HPDE6-E6E7 (cell line): Measurements from ENCODE around the gene AHNAK.
"Not testable (repeated sequence)": the region's sequence is repeated elsewhere in the genome, so short reads cannot be mapped to it uniquely, and the experiment has no call there.

Experiments
- DNase-seq: peaks from one replicate; pipeline ENCODE4 v3.0.0; 2011; ENCODE audit warnings: missing footprints; ENCODE audit errors: extremely low spot score

AHNAK gene

GRCh38 chr11:62532096-62532495 lies 14.5 kb downstream of the AHNAK start:
- no peak for DNase-seq

- DNase-seq, result no peak
Measured at GRCh38 chr11:62516736-62517371, 29.8 kb downstream of the AHNAK start.

DNA sequence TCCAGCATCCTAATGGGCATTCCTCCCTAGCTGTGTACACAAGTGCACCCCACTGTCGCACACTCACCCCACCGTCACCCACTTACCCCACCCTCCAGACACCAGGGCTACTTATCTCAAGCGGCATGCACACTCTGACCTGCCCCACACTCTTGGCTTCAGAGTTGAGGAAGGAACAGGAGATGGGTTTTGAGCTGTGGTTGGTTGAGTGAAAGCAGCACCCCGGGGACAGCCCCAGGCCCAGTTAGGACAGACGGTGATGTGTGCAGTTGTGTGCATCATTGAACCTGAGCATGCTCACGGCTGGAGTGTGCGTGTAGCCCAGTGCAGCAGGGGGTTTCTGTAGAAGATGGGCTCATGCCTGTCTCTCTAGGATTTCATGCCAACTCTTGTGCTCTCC lies 32.5 kb downstream of the AHNAK start:
- no peak for DNase-seq

- DNase-seq, result no peak
Measured at GRCh38 chr11:62513626-62514025, 33.0 kb downstream of the AHNAK start.

GRCh38 chr11:62512961-62513360 lies 33.6 kb downstream of the AHNAK start:
- DNase-seq, result no peak

- no peak for DNase-seq
Measured at GRCh38 chr11:62508336-62509058, 38.1 kb downstream of the AHNAK start.

- DNase-seq, result no peak
Measured at GRCh38 chr11:62507125-62507422, 39.5 kb downstream of the AHNAK start.

DNA sequence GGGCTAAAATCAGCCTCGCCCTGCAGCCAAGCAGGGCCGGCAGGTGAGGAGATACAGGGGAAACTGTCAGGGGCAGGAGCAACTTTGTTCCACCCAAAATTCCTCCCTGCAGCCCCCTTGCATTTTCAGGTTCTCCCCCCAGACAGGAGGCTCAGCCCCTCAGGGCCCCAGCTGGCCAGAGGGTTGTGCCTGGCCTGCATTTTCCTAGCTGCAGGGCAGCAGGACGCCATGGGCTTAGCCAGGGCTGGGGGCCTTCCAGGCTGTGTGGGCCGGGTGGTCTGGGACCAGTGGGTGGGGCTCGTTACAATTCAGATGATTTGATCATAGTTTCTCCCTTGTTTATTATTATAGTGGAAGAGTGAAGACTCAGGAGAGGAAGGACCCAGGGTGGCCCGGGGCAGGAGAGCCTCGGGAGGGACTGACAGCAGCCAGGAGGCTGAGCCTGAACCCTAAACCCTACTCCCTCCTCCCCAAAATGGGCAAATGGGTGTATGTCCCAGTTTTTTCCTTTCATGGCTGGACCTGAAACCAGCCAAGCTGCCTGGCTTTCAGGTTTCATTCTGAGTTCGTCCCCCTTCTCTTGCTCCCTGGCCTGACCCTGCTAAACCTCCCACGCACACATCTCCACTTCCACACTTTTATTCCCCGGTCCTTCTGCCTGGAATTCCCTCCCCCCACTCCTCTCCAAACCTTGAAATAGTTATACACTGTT lies 40.0 kb downstream of the AHNAK start:
- no peak for DNase-seq

GRCh38 chr11:62505440-62506091 lies 41.0 kb downstream of the AHNAK start:
- DNase-seq, result no peak

GRCh38 chr11:62505059-62505439 lies 41.6 kb downstream of the AHNAK start:
- no peak for DNase-seq

DNA sequence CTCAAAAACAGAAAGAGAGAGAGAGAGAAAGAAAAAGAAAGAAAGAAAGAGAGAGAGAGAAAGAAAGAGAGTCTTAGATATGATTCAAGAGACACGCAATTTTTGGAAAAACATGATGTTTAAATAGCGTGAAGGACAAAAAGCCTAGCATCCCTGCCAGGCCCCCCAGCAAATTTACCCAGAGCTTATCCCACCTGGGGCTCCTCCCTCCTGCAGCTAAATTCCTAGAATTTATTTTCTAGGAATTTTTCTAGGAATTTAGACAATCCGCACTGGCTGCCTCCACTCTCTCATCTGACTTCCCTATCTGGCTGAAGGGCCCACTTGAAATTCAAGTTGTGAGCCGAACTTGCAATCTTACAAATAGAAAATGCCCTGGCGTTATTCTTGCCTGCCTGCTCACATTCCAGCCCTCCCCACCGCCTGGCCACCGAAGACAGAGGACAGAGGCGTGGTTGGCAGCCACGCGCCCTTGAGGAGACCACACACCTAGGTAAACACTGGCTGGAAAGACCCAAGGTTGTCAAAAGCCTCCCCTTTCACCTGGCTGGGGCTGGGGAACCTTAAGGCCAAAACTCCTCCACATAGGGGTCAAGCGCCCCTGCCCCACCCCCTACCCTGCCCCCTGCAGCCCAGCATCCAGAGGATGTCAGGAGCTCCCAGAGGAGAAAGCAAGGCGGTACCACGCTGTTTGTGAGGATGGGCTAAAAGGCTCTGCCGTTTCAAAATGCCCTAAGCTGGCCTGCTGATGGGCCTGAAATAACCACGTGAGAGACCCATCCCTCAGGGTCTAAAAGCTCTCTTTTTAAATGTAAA lies 42.2 kb downstream of the AHNAK start:
- DNase-seq, result no peak

DNA sequence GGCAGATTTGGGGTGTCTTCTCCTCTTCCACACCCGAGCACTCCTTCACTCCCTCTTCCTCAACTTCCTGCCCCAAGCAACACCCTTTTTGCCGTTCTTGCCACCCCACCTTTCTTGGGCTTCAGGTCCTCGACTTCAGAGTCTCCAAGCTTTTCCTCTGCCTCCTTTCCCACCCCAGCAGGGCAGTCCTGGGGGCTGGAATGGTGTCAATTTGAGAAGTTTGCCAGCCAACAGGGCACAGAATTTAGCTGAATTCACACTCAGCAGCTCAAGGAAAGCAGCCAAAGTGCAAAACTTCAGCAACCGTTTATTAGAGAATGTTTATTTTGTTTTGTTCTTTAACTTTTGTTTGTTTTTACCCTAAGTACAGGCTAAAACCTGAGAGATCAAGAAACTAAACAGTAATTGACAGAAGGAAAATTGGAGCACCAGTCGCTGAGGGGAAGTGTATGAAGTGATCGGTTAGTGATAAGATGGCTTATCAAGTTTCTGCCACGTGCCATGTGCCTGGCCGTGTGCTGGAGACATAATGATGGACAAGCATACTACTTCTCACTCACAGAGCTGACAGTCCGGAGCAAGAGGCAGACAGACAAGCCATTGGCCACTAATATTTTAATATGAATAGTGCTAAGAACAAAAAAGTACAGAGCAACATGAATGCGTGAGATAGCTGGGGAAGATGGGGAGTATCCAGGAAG lies 44.4 kb downstream of the AHNAK start:
- no peak for DNase-seq

DNA sequence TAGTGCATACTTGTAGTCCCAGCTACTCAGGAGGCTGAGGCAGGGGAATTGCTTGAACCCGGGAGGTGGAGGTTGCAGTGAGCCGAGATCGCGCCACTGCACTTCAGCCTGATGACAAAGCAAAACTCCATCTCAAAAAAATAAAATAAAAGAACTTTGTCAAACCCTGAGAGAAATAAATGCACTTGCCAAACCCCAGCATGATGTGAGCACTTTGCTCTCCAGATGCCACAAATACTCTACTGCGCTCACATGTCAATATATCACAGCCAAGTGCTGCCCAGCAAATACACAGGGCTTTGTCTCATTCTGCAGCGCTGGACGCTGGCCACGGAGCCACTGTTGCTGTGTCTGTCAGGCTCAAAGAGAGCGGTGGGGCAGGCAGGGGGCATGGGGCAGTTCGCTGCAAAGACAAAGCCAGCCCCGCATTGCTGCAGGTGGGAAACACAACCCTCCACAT lies 45.1 kb downstream of the AHNAK start:
- DNase-seq, result no peak

- DNase-seq, result no peak
Measured at GRCh38 chr11:62500650-62501030, 46.0 kb downstream of the AHNAK start.

DNA sequence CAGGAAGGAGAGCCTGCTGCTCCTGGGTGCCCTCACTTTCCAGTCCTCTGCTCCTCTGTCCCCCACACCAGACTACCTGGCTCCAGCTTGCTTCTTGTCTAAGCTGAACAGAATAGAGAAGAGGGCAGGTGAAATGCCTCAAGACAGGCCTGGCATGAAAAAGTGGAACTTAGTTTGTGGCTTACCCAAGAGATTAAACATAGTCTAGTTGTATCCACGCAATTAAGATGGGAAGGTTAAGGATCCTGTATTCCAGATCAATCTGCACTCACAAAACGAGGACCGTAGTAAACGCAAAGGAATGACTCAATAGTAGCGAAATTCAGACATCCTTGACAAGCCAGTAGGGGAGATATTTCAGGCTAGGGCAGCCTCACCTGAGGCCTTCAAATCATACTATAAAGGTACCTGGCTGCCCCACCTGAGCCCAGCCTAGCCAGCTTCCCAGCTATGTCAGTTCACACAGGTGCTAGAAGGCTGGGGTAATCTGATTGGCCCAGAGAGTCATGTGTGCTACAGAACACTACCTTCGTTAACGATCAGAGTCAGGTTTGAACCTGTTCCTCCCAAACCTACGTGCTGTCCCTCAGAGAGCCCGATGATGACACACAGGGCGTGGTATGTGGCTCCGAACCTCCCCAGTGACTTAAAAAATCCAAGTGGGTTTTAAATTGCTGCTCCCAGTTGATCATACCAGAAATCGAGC lies 46.5 kb downstream of the AHNAK start:
- peak; percentile 96 for DNase-seq

- not testable (repeated sequence) for DNase-seq
Measured at GRCh38 chr11:62499311-62499943, 47.2 kb downstream of the AHNAK start.

GRCh38 chr11:62498492-62499286 lies 47.9 kb downstream of the AHNAK start:
- DNase-seq, result no peak

- no peak for DNase-seq
Measured at GRCh38 chr11:62498031-62498430, 48.6 kb downstream of the AHNAK start.

- peak; percentile 64 for DNase-seq
Measured at GRCh38 chr11:62497132-62497801, 49.3 kb downstream of the AHNAK start.
